NB4 (cell line): ENCODE measurements around the gene ARHGEF10L.

Source experiments
- CTCF ChIP-seq: IDR thresholded peaks from one replicate; pipeline ENCODE4 v1.5.1; 2012; ENCODE audit warnings: low read depth, low read length
- MAX ChIP-seq: IDR thresholded peaks from 2 replicates; pipeline ENCODE4 v1.6.1; 2011; ENCODE audit warnings: low read depth, low read length
- POLR2A ChIP-seq: IDR thresholded peaks from 2 replicates; pipeline ENCODE4 v1.6.1; 2011; ENCODE audit warnings: mild to moderate bottlenecking; ENCODE audit not compliant: insufficient read length; ENCODE audit errors: extremely low read depth

- TF ChIP-seq CTCF: no peak
- no peak for TF ChIP-seq POLR2A
- no peak for TF ChIP-seq MAX
Observed at GRCh38 chr1:17516303-17517214, 22.9 kb upstream of the ARHGEF10L start.
